SK-N-SH treated with all-trans-retinoic acid at 6 μM for 48 hours (cell line): ENCODE measurements around the gene LCN2.

Source experiments
- ISL1 ChIP-seq: fragments of 250-450 bp; sonication (Bioruptor Pico); IDR thresholded peaks from 2 replicates; pipeline ENCODE4 v2.1.2; 2022; ENCODE audit warnings: mild to moderate bottlenecking, moderate library complexity
- OSR1 ChIP-seq: fragments of 250-450 bp; sonication (Bioruptor Pico); IDR thresholded peaks from 2 replicates; pipeline ENCODE4 v1.8.0; 2022; ENCODE audit warnings: moderate library complexity, mild to moderate bottlenecking, inconsistent platforms
- PPARA ChIP-seq: fragments of 250-450 bp; sonication (Bioruptor Pico); IDR thresholded peaks from 2 replicates; pipeline ENCODE4 v1.5.0; 2020; ENCODE audit warnings: mild to moderate bottlenecking, borderline replicate concordance
- SNAI2 ChIP-seq: fragments of 250-450 bp; sonication (Bioruptor Pico); IDR thresholded peaks from 2 replicates; pipeline ENCODE4 v1.5.0; 2020; ENCODE audit warnings: mild to moderate bottlenecking, moderate library complexity
- TCF4 ChIP-seq: fragments of 250-450 bp; sonication (Bioruptor Pico); IDR thresholded peaks from 2 replicates; pipeline ENCODE4 v1.8.0; 2021; ENCODE audit warnings: mild to moderate bottlenecking, moderate library complexity, borderline replicate concordance
- TOX ChIP-seq: fragments of 250-450 bp; sonication (Bioruptor Pico); IDR thresholded peaks from 2 replicates; pipeline ENCODE4 v1.8.0; 2021; ENCODE audit warnings: mild to moderate bottlenecking, moderate library complexity, borderline replicate concordance
- ZC3H10 ChIP-seq: fragments of 250-450 bp; sonication (Bioruptor Pico); IDR thresholded peaks from 2 replicates; pipeline ENCODE4 v1.5.1; 2021; ENCODE audit warnings: mild to moderate bottlenecking, moderate library complexity
- ZFP30 ChIP-seq: fragments of 450-650 bp; formaldehyde crosslinking; IDR thresholded peaks from 2 replicates; pipeline ENCODE4 v1.5.0; 2022; ENCODE audit warnings: mild to moderate bottlenecking, moderate library complexity
- TF ChIP-seq, protein P1 (sequence below): fragments of 250-450 bp; sonication (Bioruptor Pico); IDR thresholded peaks from 2 replicates; pipeline ENCODE4 v1.5.0; 2020; ENCODE audit warnings: mild to moderate bottlenecking, moderate library complexity
- TF ChIP-seq, protein P2 (sequence below): fragments of 250-450 bp; sonication (Bioruptor Pico); IDR thresholded peaks from 2 replicates; pipeline ENCODE4 v1.8.0; 2020; ENCODE audit warnings: mild to moderate bottlenecking, moderate library complexity, borderline replicate concordance
- TF ChIP-seq, protein P3 (sequence below): fragments of 250-450 bp; sonication (Bioruptor Pico); IDR thresholded peaks from 2 replicates; pipeline ENCODE4 v1.5.1; 2020; ENCODE audit warnings: low read depth, mild to moderate bottlenecking, moderate library complexity

DNA sequence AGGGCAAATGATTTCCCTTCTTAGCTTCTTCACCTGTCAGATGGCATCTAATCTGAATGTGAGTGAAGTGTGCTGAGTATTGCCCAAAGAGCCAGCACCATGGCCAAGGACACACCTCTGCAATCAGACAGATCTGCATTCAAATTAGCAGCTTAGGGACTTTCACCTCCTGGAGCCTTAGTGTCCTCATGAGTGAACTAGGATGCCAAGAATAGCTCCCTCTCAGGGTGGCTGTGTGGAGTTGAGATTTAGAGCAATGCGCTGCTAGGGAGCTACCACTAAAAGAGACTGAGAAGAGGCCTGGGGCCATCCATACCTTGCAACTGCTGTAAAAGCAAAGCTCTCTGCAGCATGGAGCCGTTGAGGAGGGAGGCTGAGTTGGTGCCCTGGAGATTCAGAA, 40.8 kb downstream of the LCN2 start:
- TF ChIP-seq, protein P1, sequence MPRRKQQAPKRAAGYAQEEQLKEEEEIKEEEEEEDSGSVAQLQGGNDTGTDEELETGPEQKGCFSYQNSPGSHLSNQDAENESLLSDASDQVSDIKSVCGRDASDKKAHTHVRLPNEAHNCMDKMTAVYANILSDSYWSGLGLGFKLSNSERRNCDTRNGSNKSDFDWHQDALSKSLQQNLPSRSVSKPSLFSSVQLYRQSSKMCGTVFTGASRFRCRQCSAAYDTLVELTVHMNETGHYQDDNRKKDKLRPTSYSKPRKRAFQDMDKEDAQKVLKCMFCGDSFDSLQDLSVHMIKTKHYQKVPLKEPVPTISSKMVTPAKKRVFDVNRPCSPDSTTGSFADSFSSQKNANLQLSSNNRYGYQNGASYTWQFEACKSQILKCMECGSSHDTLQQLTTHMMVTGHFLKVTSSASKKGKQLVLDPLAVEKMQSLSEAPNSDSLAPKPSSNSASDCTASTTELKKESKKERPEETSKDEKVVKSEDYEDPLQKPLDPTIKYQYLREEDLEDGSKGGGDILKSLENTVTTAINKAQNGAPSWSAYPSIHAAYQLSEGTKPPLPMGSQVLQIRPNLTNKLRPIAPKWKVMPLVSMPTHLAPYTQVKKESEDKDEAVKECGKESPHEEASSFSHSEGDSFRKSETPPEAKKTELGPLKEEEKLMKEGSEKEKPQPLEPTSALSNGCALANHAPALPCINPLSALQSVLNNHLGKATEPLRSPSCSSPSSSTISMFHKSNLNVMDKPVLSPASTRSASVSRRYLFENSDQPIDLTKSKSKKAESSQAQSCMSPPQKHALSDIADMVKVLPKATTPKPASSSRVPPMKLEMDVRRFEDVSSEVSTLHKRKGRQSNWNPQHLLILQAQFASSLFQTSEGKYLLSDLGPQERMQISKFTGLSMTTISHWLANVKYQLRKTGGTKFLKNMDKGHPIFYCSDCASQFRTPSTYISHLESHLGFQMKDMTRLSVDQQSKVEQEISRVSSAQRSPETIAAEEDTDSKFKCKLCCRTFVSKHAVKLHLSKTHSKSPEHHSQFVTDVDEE (CRISPR knock-in tag) = no peak
- TF ChIP-seq, protein P2, sequence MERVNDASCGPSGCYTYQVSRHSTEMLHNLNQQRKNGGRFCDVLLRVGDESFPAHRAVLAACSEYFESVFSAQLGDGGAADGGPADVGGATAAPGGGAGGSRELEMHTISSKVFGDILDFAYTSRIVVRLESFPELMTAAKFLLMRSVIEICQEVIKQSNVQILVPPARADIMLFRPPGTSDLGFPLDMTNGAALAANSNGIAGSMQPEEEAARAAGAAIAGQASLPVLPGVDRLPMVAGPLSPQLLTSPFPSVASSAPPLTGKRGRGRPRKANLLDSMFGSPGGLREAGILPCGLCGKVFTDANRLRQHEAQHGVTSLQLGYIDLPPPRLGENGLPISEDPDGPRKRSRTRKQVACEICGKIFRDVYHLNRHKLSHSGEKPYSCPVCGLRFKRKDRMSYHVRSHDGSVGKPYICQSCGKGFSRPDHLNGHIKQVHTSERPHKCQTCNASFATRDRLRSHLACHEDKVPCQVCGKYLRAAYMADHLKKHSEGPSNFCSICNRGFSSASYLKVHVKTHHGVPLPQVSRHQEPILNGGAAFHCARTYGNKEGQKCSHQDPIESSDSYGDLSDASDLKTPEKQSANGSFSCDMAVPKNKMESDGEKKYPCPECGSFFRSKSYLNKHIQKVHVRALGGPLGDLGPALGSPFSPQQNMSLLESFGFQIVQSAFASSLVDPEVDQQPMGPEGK = no peak
- TF ChIP-seq OSR1 = no peak
- no peak for TF ChIP-seq ISL1 (CRISPR knock-in tag)
- no peak for TF ChIP-seq SNAI2
- no peak for TF ChIP-seq TCF4
- no peak for TF ChIP-seq ZFP30
- TF ChIP-seq ZC3H10 = no peak
- no peak for TF ChIP-seq PPARA (CRISPR knock-in tag)
- TF ChIP-seq, protein P3, sequence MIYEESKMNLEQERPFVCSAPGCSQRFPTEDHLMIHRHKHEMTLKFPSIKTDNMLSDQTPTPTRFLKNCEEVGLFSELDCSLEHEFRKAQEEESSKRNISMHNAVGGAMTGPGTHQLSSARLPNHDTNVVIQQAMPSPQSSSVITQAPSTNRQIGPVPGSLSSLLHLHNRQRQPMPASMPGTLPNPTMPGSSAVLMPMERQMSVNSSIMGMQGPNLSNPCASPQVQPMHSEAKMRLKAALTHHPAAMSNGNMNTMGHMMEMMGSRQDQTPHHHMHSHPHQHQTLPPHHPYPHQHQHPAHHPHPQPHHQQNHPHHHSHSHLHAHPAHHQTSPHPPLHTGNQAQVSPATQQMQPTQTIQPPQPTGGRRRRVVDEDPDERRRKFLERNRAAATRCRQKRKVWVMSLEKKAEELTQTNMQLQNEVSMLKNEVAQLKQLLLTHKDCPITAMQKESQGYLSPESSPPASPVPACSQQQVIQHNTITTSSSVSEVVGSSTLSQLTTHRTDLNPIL (CRISPR knock-in tag) = no peak
- no peak for TF ChIP-seq TOX (CRISPR knock-in tag)
